Measurements from ENCODE around the gene PRR35.

The PRR35 gene

DNA sequence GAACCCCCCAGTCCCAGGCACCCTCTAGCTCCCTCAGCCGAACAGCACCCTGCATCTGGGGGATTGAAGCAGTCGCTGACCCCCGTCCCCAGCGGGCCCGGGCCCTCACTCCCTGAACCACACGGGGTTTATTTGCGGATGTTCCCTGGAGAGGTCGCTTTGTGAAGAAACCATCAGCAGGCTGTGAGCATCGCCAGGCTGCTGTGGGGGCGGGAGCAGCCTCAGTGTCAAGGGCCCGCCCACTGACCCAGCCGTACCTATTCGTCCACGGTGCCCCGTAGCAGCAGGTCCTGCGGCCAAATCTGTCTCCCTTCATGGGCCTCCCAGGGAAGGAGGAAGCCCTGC, 23.2 kb downstream of the PRR35 start:
- TF ChIP-seq TAF1 (IDR thresholded peaks at IDR 0.05; ENCODE audit: borderline replicate concordance, insufficient read depth, low read length): no peak
- TF ChIP-seq SIN3A (IDR thresholded peaks at IDR 0.05; ENCODE audit: borderline replicate concordance, insufficient read depth, low read length): no peak
- TF ChIP-seq FOXP2 (optimal IDR thresholded peaks at IDR 0.05; ENCODE audit: borderline replicate concordance, extremely low read depth, extremely low read length, insufficient read depth): no peak
- TF ChIP-seq REST (IDR thresholded peaks at IDR 0.05; ENCODE audit: insufficient read depth in 1 of 2, low read depth in 2 of 2, low read length in 2 of 2): no peak
- TF ChIP-seq POLR2AphosphoS5 (IDR thresholded peaks at IDR 0.05; ENCODE audit: low read depth, low read length): no peak

DNA sequence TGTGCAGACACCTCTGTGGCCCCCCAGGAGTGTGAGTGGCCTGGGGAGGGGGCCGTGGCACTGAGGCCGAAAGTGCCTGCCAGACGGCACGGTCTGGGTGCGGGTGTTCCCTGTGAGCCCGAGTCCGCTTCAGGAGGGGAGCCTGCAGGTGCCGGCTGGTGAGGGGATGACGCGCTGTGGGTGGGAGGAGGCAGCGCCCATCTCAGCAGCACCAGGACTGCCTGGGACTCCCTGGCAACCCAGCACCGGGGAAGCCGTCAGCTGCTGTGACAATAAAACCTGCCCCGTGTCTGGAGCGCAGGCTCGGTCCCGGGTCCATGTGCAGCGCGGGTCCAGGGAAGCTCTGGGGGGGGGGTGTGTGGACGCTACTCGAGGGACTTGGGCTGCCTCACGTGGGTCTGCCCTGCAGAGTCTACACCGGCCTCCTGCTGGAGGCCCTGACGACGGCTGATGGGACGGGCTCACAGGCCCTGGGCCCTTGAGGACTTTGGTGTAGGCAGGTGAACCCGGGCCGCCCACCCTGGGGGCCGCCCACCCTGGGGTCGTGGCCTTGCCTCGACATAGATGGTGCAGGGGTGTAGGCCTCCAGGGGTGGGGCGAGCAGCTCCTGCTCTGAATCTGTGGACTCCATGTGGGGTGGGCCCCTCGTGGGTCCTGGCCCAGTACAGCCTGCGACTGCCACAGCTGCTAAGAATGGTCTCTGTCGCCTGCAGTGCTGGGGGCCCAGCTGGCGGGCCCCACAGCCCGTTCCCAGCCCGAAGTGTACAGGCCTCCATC, 23.8 kb downstream of the PRR35 start:
- no peak for TF ChIP-seq TAF1 (IDR thresholded peaks at IDR 0.05; ENCODE audit: borderline replicate concordance, insufficient read depth, low read length)
- TF ChIP-seq REST (IDR thresholded peaks at IDR 0.05; ENCODE audit: insufficient read depth in 1 of 2, low read depth in 2 of 2, low read length in 2 of 2): no peak
- no peak for TF ChIP-seq POLR2AphosphoS5 (IDR thresholded peaks at IDR 0.05; ENCODE audit: low read depth, low read length)
- TF ChIP-seq FOXP2 (optimal IDR thresholded peaks at IDR 0.05; ENCODE audit: borderline replicate concordance, extremely low read depth, extremely low read length, insufficient read depth): no peak
- no peak for TF ChIP-seq SIN3A (IDR thresholded peaks at IDR 0.05; ENCODE audit: borderline replicate concordance, insufficient read depth, low read length)

GRCh38 chr16:585351-585750, 25.2 kb downstream of the PRR35 start:
- TF ChIP-seq REST (IDR thresholded peaks at IDR 0.05; ENCODE audit: insufficient read depth in 1 of 2, low read depth in 2 of 2, low read length in 2 of 2) (no peak), FOXP2 (optimal IDR thresholded peaks at IDR 0.05; ENCODE audit: borderline replicate concordance, extremely low read depth, extremely low read length, insufficient read depth) (no peak), POLR2AphosphoS5 (IDR thresholded peaks at IDR 0.05; ENCODE audit: low read depth, low read length) (no peak), TAF1 (IDR thresholded peaks at IDR 0.05; ENCODE audit: borderline replicate concordance, insufficient read depth, low read length) (no peak), SIN3A (IDR thresholded peaks at IDR 0.05; ENCODE audit: borderline replicate concordance, insufficient read depth, low read length) (no peak)

DNA sequence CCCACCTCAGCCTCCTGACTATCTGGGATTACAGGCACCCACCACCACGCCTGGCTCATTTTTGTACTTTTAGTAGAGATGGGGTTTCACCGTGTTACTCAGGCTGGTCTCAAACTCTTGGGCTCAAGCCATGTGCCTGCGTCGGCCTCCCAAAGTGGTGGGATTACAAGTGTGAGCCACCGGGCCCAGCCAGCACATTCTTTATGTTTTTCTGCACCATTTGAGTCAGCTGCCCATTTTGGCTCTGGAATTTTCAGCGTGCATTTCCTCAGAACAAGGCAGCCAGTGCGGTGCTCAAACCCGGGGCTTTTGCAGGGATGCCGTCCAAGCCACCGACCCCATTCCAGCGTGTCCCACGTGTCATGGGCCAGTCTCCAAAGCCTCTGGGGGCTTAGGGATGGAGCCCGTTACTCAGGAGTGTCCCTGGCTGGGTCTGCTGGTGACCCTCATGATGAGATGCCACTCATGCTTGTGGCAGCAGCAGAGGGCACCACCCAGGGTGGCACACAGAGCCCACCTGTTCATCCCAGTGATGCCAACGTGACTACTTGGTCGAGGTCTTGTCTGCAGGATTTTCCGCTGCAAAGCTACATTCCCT, 26.0 kb downstream of the PRR35 start:
- no peak for TF ChIP-seq SIN3A (IDR thresholded peaks at IDR 0.05; ENCODE audit: borderline replicate concordance, insufficient read depth, low read length)
- no peak for TF ChIP-seq REST (IDR thresholded peaks at IDR 0.05; ENCODE audit: insufficient read depth in 1 of 2, low read depth in 2 of 2, low read length in 2 of 2)
- TF ChIP-seq TAF1 (IDR thresholded peaks at IDR 0.05; ENCODE audit: borderline replicate concordance, insufficient read depth, low read length): no peak
- TF ChIP-seq POLR2AphosphoS5 (IDR thresholded peaks at IDR 0.05; ENCODE audit: low read depth, low read length): no peak
- no peak for TF ChIP-seq FOXP2 (optimal IDR thresholded peaks at IDR 0.05; ENCODE audit: borderline replicate concordance, extremely low read depth, extremely low read length, insufficient read depth)
